ENCODE results near the gene SERPINB2.

The SERPINB2 gene

GRCh38 chr18:63881851-63882250 is 5.7 kb upstream of the SERPINB2 start:
- no peak for TF ChIP-seq Cebpa-rat (IDR thresholded peaks at IDR 0.05)

GRCh38 chr18:63882333-63883141 is 5.0 kb upstream of the SERPINB2 start:
- H3K27me3 ChIP-seq: no peaks in the 10 kb centered on the region
- no peaks in the 10 kb centered on the region for H4K20me1 ChIP-seq
- H3K9ac ChIP-seq: no peak overlapping the region
- no peak overlapping the region for H3K4me3 ChIP-seq
- no peaks in the 10 kb centered on the region for H3K36me3 ChIP-seq
- H3K4me2 ChIP-seq: peak overlapping the region in 9 of 11 experiments; percentile 8 to 51 (median 31); a peak in 8 of 22 replicates
- TF ChIP-seq Cebpa-rat (IDR thresholded peaks at IDR 0.05): no peak
- H3K9me3 ChIP-seq (replicated peaks in 1 of 11): 0 out of 22 replicates have a peak, but pooled peaks cover 0 to 5% (median 0%) of the 10 kb centered on the region in 11 experiments
- H3K4me1 ChIP-seq: peaks cover 0 to 51% (median 8%) of the 10 kb centered on the region in 10 experiments; a peak in 13 of 20 replicates
- H3K27ac ChIP-seq: no peak overlapping the region

More at GRCh38 chr18:63881851-63882250, 5.7 kb upstream of the SERPINB2 start:
- Histone ChIP-seq H3K9me3 (replicated peaks in 1 of 11) (0 out of 22 replicates have a peak, but pooled peaks cover 0 to 5% (median 0%) of the 10 kb centered on the region in 11 experiments), H3K4me2 (peak overlapping the region in 3 of 11 experiments; percentile 8 to 44 (median 40); a peak in 5 of 22 replicates), H3K4me1 (peaks cover 0 to 47% (median 8%) of the 10 kb centered on the region in 10 experiments; a peak in 13 of 20 replicates), H4K20me1 (no peaks in the 10 kb centered on the region), H3K9ac (no peak overlapping the region), H3K36me3 (no peaks in the 10 kb centered on the region), H3K4me3 (no peak overlapping the region), H3K27ac (0 out of 22 replicates have a peak overlapping the region, but pooled peaks of 1 of the 11 experiments have one; percentile 1), H3K27me3 (no peaks in the 10 kb centered on the region)

- H3K4me2 ChIP-seq: no peak overlapping the region
- no peak overlapping the region for H3K4me3 ChIP-seq
- peaks cover 0 to 51% (median 8%) of the 10 kb centered on the region in 10 experiments; a peak in 13 of 20 replicates for H3K4me1 ChIP-seq
- no peak overlapping the region for H3K9ac ChIP-seq
- no peaks in the 10 kb centered on the region for H3K36me3 ChIP-seq
- no peaks in the 10 kb centered on the region for H3K27me3 ChIP-seq
- no peaks in the 10 kb centered on the region for H4K20me1 ChIP-seq
- no peak overlapping the region for H3K27ac ChIP-seq
- no peak for TF ChIP-seq Cebpa-rat (IDR thresholded peaks at IDR 0.05)
- 0 out of 22 replicates have a peak, but pooled peaks cover 0 to 4% (median 0%) of the 10 kb centered on the region in 11 experiments for H3K9me3 ChIP-seq (replicated peaks in 1 of 11)
Observed at GRCh38 chr18:63883617-63884016, 3.9 kb upstream of the SERPINB2 start.

- no peak for TF ChIP-seq Cebpa-rat (IDR thresholded peaks at IDR 0.05)
- Histone ChIP-seq H3K27me3 (no peaks in the 10 kb centered on the region), H3K4me3 (0 out of 20 replicates have a peak overlapping the region, but pooled peaks of 1 of the 10 experiments have one; percentile 6), H3K36me3 (no peaks in the 10 kb centered on the region), H3K9me3 (replicated peaks in 1 of 11) (no peaks in the 10 kb centered on the region), H3K4me1 (peaks cover 0 to 32% (median 0%) of the 10 kb centered on the region in 10 experiments; a peak in 7 of 20 replicates), H3K9ac (no peak overlapping the region), H3K4me2 (peak overlapping the region in 4 of 11 experiments; percentile 0 to 41 (median 14); a peak in 3 of 22 replicates), H3K27ac (no peak overlapping the region), H4K20me1 (no peaks in the 10 kb centered on the region)
Observed at GRCh38 chr18:63888470-63889190, 1.1 kb downstream of the SERPINB2 start.

GRCh38 chr18:63889626-63890025 is 2.1 kb downstream of the SERPINB2 start:
- H4K20me1 ChIP-seq: no peaks in the 10 kb centered on the region
- peak overlapping the region in 1 of 11 experiments; percentile 14; a peak in 1 of 22 replicates for H3K4me2 ChIP-seq
- no peaks in the 10 kb centered on the region for H3K36me3 ChIP-seq
- no peak overlapping the region for H3K4me3 ChIP-seq
- no peaks in the 10 kb centered on the region for H3K9me3 ChIP-seq (replicated peaks in 1 of 11)
- TF ChIP-seq Cebpa-rat (IDR thresholded peaks at IDR 0.05): no peak
- H3K9ac ChIP-seq: no peak overlapping the region
- peaks cover 0 to 40% (median 0%) of the 10 kb centered on the region in 10 experiments; a peak in 9 of 20 replicates for H3K4me1 ChIP-seq
- peak overlapping the region in 2 of 11 experiments; percentile 19; a peak in 1 of 22 replicates for H3K27ac ChIP-seq
- H3K27me3 ChIP-seq: no peaks in the 10 kb centered on the region

GRCh38 chr18:63890237-63890949 is 2.9 kb downstream of the SERPINB2 start:
- H3K27me3 ChIP-seq: no peaks in the 10 kb centered on the region
- H3K4me3 ChIP-seq: no peak overlapping the region
- peak overlapping the region in 2 of 11 experiments; percentile 19; a peak in 2 of 22 replicates for H3K27ac ChIP-seq
- H3K9ac ChIP-seq: no peak overlapping the region
- no peaks in the 10 kb centered on the region for H3K36me3 ChIP-seq
- no peak for TF ChIP-seq Cebpa-rat (IDR thresholded peaks at IDR 0.05)
- no peaks in the 10 kb centered on the region for H4K20me1 ChIP-seq
- 0 out of 22 replicates have a peak overlapping the region, but pooled peaks of 2 of the 11 experiments have one; percentile 5 to 14 for H3K4me2 ChIP-seq
- no peaks in the 10 kb centered on the region for H3K9me3 ChIP-seq (replicated peaks in 1 of 11)
- peaks cover 4 to 48% (median 6%) of the 10 kb centered on the region in 10 experiments; a peak in 19 of 20 replicates for H3K4me1 ChIP-seq

- Histone ChIP-seq H3K36me3 (no peaks in the 10 kb centered on the region), H3K27ac (no peak overlapping the region; a peak in 1 of 22 replicates), H3K4me2 (no peak overlapping the region), H3K9me3 (replicated peaks in 1 of 11) (no peaks in the 10 kb centered on the region), H4K20me1 (no peaks in the 10 kb centered on the region), H3K9ac (no peak overlapping the region), H3K4me3 (no peak overlapping the region), H3K27me3 (no peaks in the 10 kb centered on the region), H3K4me1 (peaks cover 7 to 53% (median 11%) of the 10 kb centered on the region in 10 experiments; a peak in 19 of 20 replicates)
- no peak for TF ChIP-seq Cebpa-rat (IDR thresholded peaks at IDR 0.05)
Observed at GRCh38 chr18:63890950-63891304, 3.4 kb downstream of the SERPINB2 start.

- H3K4me2 ChIP-seq: no peak overlapping the region
- no peaks in the 10 kb centered on the region for H3K36me3 ChIP-seq
- no peak for TF ChIP-seq Cebpa-rat (IDR thresholded peaks at IDR 0.05)
- H4K20me1 ChIP-seq: no peaks in the 10 kb centered on the region
- H3K27me3 ChIP-seq: no peaks in the 10 kb centered on the region
- no peak overlapping the region for H3K27ac ChIP-seq
- H3K4me3 ChIP-seq: no peak overlapping the region
- H3K9me3 ChIP-seq (replicated peaks in 1 of 11): no peaks in the 10 kb centered on the region
- H3K4me1 ChIP-seq: peaks cover 7 to 63% (median 23%) of the 10 kb centered on the region in 10 experiments; a peak in 19 of 20 replicates
- H3K9ac ChIP-seq: no peak overlapping the region
Observed at GRCh38 chr18:63892566-63892965, 5.1 kb downstream of the SERPINB2 start.
